ENCODE measurements around the gene ATP2B3. TPM values are rescaled to one million over a fixed set of nuclear protein-coding genes. Genes with fewer than 3 reads are reported as not detected.

The ATP2B3 gene
- total and polyA plus RNA-seq, 9 of the 15 experiments (the other 6 are each of a cell fraction or from before 2014, with no cell fraction given): 0.04 TPM; not detected in 8

DNA sequence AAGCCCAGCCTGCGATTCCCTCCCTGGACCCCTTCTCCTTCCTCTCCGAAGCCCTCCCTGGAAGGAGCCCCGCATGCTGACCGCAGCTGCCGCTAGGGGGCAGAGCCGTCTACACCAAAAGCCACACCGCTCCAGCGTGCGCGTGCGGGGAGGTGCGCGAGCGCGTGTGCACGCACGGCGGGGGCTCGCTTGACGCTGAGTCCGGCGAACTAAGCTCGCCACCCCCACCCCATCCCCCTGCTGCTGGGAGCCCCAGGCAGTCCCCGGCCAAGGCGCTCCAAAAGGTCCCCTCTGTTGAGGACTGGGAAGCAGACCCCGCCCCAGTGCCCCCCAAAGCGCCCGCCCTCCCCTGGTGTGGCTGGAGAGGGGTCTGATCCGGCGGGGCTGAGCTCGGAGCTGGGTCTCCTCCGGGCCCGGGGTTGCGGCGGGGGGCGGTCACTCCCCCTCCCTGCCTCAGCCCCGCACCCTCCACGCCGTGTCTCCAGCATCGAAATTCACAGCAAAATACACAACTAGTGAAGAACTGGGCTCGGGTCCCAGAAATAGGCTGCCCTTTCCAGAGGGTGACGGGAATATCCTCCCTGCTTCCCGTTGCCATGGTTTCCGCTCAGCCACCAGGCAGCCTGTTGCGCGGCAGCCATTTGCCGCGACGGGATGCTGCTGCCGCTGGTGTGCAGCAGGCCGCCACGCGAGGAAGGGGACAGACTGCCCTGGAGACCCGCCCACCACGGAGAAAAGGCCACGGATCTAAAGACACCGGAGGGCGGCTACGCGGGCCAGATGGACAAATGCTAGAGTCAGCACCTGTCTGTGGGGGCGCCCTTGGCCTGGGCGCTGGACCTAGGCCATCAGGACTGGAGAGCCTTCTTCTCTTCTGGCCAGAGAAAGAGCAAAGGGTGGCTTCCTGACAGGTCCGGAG is 92.7 kb downstream of the ATP2B3 start (continued):
- no peak for TF ChIP-seq THAP12 (CRISPR knock-in tag; IDR thresholded peaks at IDR 0.05)
- TF ChIP-seq SIN3B (IDR thresholded peaks at IDR 0.05; ENCODE audit: low read depth): no peak
- TF ChIP-seq, protein P1, sequence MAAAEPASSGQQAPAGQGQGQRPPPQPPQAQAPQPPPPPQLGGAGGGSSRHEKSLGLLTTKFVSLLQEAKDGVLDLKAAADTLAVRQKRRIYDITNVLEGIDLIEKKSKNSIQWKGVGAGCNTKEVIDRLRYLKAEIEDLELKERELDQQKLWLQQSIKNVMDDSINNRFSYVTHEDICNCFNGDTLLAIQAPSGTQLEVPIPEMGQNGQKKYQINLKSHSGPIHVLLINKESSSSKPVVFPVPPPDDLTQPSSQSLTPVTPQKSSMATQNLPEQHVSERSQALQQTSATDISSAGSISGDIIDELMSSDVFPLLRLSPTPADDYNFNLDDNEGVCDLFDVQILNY (CRISPR knock-in tag; IDR thresholded peaks at IDR 0.05): no peak
- TF ChIP-seq MBD1 (CRISPR knock-in tag; IDR thresholded peaks at IDR 0.05): no peak
- TF ChIP-seq XRCC3 (IDR thresholded peaks at IDR 0.05): no peak
- no peak for TF ChIP-seq CHD4 (IDR thresholded peaks at IDR 0.05; ENCODE audit: insufficient read depth, insufficient replicate concordance, low read depth, low read length, poor library complexity, severe bottlenecking)
- no peak for TF ChIP-seq PATZ1 (CRISPR knock-in tag; IDR thresholded peaks at IDR 0.05; ENCODE audit: borderline replicate concordance)

Measured in K562 (cell line).